Liver (tissue), 9 donors: ENCODE results near the gene CIZ1. TPM values are rescaled to one million over a fixed set of nuclear protein-coding genes. Genes with fewer than 3 reads are reported as not detected.

Experiments
- DNase-seq: peaks from one replicate; pipeline ENCODE4 v3.0.0-alpha.2; 2017; ENCODE audit warnings: low spot score
- H3K27ac ChIP-seq, 2 donors: one replicate each; pipeline ENCODE4 v1.7.0; 2013; ENCODE audit warnings: inconsistent platforms in 2 of 2, low read length in 2 of 2, control low read depth in 1 of 2, low read depth in 1 of 2, mild to moderate bottlenecking in 1 of 2
- H3K27me3 ChIP-seq, 4 donors: one replicate each; pipeline versions ENCODE4 v1.6.1 to v1.7.0; 2013; ENCODE audit warnings: low read length in 3 of 4, inconsistent platforms in 1 of 4, mild to moderate bottlenecking in 1 of 4, moderate library complexity in 1 of 4; ENCODE audit not compliant: control insufficient read depth in 4 of 4, insufficient read depth in 4 of 4
- H3K36me3 ChIP-seq, 4 donors: one replicate each; pipeline versions ENCODE4 v1.6.1 to v1.7.0; 2013; ENCODE audit warnings: low read length in 3 of 4, mild to moderate bottlenecking in 3 of 4, low read depth in 1 of 4, moderate library complexity in 1 of 4; ENCODE audit not compliant: control insufficient read depth in 4 of 4, insufficient read depth in 3 of 4
- H3K4me1 ChIP-seq, 4 donors: one replicate each; pipeline versions ENCODE4 v1.6.1 to v1.7.0; 2013; ENCODE audit warnings: low read length in 3 of 4, mild to moderate bottlenecking in 3 of 4, moderate library complexity in 1 of 4; ENCODE audit not compliant: control insufficient read depth in 4 of 4, insufficient read depth in 4 of 4
- H3K4me3 ChIP-seq, 3 donors: one replicate each; pipeline versions ENCODE4 v1.6.1 to v1.7.0; 2013; ENCODE audit warnings: low read length in 3 of 3, control low read depth in 1 of 3, low read depth in 1 of 3, mild to moderate bottlenecking in 1 of 3
- H3K9ac ChIP-seq, 2 donors: one replicate each; pipeline ENCODE4 v1.7.0; 2013; ENCODE audit warnings: low read length in 2 of 2, mild to moderate bottlenecking in 2 of 2, moderate library complexity in 2 of 2, control low read depth in 1 of 2, low read depth in 1 of 2
- H3K9me3 ChIP-seq, 4 donors: one replicate each; pipeline versions ENCODE4 v1.6.1 to v1.7.0; 2013; ENCODE audit warnings: low read length in 3 of 4; ENCODE audit not compliant: control insufficient read depth in 4 of 4
- CTCF ChIP-seq: fragments of 150-350 bp; IDR thresholded peaks from 2 replicates; pipeline ENCODE4 v1.5.1; 2017; ENCODE audit warnings: improper control_type of control experiment, low read depth, low read length; ENCODE audit not compliant: missing input control
- EGR1 ChIP-seq, 2 donors: IDR thresholded peaks; 2 replicates each; pipeline ENCODE4 v1.6.1; 2016 to 2018; ENCODE audit warnings: antibody characterized with exemption in 2 of 2, low read depth in 2 of 2
- FOXA1 ChIP-seq: IDR thresholded peaks from 2 replicates; pipeline ENCODE4 v1.6.1; 2016; ENCODE audit warnings: antibody characterized with exemption
- FOXA2 ChIP-seq: IDR thresholded peaks from 2 replicates; pipeline ENCODE4 v1.6.1; 2016; ENCODE audit warnings: antibody characterized with exemption
- GABPA ChIP-seq, 2 donors: IDR thresholded peaks in 1 of 2; conservative IDR thresholded peaks in 1 of 2; 2 replicates each; pipeline ENCODE4 v1.6.1; 2016; ENCODE audit warnings: antibody characterized with exemption in 2 of 2, mild to moderate bottlenecking in 1 of 2, moderate library complexity in 1 of 2
- HNF4A ChIP-seq, 2 donors: conservative IDR thresholded peaks; 2 replicates each; pipeline ENCODE4 v1.6.1; 2016; ENCODE audit warnings: antibody characterized with exemption in 2 of 2, mild to moderate bottlenecking in 2 of 2
- JUND ChIP-seq, 2 donors: IDR thresholded peaks; 2 replicates each; pipeline ENCODE4 v1.6.1; 2016; ENCODE audit warnings: antibody characterized with exemption in 2 of 2
- MAX ChIP-seq: IDR thresholded peaks from 2 replicates; pipeline ENCODE4 v1.6.1; 2016; ENCODE audit warnings: antibody characterized with exemption
- NR2F2 ChIP-seq: IDR thresholded peaks from 2 replicates; pipeline ENCODE4 v1.6.1; 2016; ENCODE audit warnings: antibody characterized with exemption
- RAD21 ChIP-seq, 2 donors: IDR thresholded peaks; 2 replicates each; pipeline ENCODE4 v1.6.1; 2016; ENCODE audit warnings: antibody characterized with exemption in 2 of 2, mild to moderate bottlenecking in 2 of 2
- REST ChIP-seq: IDR thresholded peaks from 2 replicates; pipeline ENCODE4 v1.6.1; 2016; ENCODE audit warnings: antibody characterized with exemption, mild to moderate bottlenecking
- RXRA ChIP-seq, 2 donors: IDR thresholded peaks; 2 replicates each; pipeline ENCODE4 v1.6.1; 2017 to 2018; ENCODE audit warnings: antibody characterized with exemption in 2 of 2, mild to moderate bottlenecking in 1 of 2
- SP1 ChIP-seq: IDR thresholded peaks from 2 replicates; pipeline ENCODE4 v1.6.1; 2018; ENCODE audit warnings: antibody characterized with exemption, mild to moderate bottlenecking
- TAF1 ChIP-seq: conservative IDR thresholded peaks from 2 replicates; pipeline ENCODE4 v1.6.1; 2016; ENCODE audit warnings: antibody characterized with exemption, mild to moderate bottlenecking
- YY1 ChIP-seq: IDR thresholded peaks from 2 replicates; pipeline ENCODE4 v1.6.1; 2016; ENCODE audit warnings: antibody characterized with exemption, mild to moderate bottlenecking
- ZBTB33 ChIP-seq: IDR thresholded peaks from 2 replicates; pipeline ENCODE4 v1.6.1; 2016; ENCODE audit warnings: antibody characterized with exemption
- WGBS: extraction: QIAGEN DNeasy Blood & Tissue Kit; methylation state at CpG from one replicate; pipeline ENCODE4 v1.1.7; 2013; 5-methylcytosine and 5-hydroxymethylcytosine counted together
- polyA plus RNA-seq, 2 donors: library from polyadenylated mRNA; stranded (reverse) in 1 of 2; unstranded in 1 of 2; fragments of 200-250 nt in 1 of 2; fragments of >200 nt in 1 of 2; fragmentation: Nextera tagmentation in 1 of 2; extraction: Ambion mirVana in 1 of 2; gene quantifications; one replicate each; pipeline versions ENCODE4 v1.2.1 to v1.2.3, GENCODE V29; 2013 to 2015
- total RNA-seq, 2 donors: library from RNA; depleted of rRNA; stranded (reverse); fragments of >200 nt; gene quantifications; one replicate each; pipeline ENCODE4 v1.2.3, GENCODE V29; 2014
- TF ChIP-seq, protein P1 (sequence below): IDR thresholded peaks from 2 replicates; pipeline ENCODE4 v1.6.1; 2016; ENCODE audit warnings: antibody characterized with exemption
- donor health status: healthy.
- donor health status: healthy.
- donor health status: healthy.
- donor health status: healthy.
- donor health status: healthy.

The CIZ1 gene
- total and polyA plus RNA-seq, 4 donors = 12.5 to 15.5 (median 13.7) TPM

GRCh38 chr9:128175102-128175563, 16.2 kb downstream of the CIZ1 start:
- Histone ChIP-seq H3K9me3 (no peaks in the 10 kb centered on the region), H3K9ac (no peak overlapping the region), H3K27ac (no peak overlapping the region), H3K4me1 (no peaks in the 10 kb centered on the region), H3K4me3 (no peak overlapping the region), H3K27me3 (no peaks in the 10 kb centered on the region), H3K36me3 (peaks cover 21 to 53% (median 38%) of the 10 kb centered on the region in 4 donors)
- no peak for DNase-seq
- TF ChIP-seq GABPA (IDR thresholded peaks at IDR 0.05 in 1 of 2, conservative IDR thresholded peaks at IDR 0.05 in 1 of 2) (no peak), RXRA (IDR thresholded peaks at IDR 0.05) (no peak)
- WGBS = 92% methylated on average over 8 of the region's 8 CpGs

DNA sequence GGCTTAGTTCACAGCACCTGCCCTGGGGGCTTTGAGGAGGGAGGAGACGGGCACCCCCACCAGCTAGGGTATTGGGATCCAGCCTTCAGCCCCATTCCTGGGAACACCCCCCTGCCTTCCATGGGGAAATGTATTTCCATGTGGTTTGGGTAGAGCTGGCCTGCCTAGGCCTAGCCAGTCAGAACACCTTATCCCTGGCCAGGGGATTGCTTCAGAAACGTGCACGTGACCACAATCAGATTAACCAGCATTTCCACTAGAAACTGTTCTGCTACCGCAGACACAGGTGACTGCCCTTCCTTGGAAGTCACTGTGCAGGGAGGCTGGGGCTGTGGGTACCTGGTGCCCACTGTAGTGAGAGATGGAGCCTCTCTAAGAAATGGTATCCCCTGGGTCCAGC, 17.3 kb downstream of the CIZ1 start:
- Histone ChIP-seq H3K4me3 (no peak overlapping the region), H3K9ac (no peak overlapping the region), H3K36me3 (peaks cover 21 to 58% (median 39%) of the 10 kb centered on the region in 4 donors), H3K27me3 (no peaks in the 10 kb centered on the region), H3K9me3 (no peaks in the 10 kb centered on the region), H3K27ac (no peak overlapping the region), H3K4me1 (no peaks in the 10 kb centered on the region)
- no peak for TF ChIP-seq ZBTB33
- no peak for TF ChIP-seq MAX
- TF ChIP-seq JUND (IDR thresholded peaks at IDR 0.05) = no peak
- TF ChIP-seq EGR1 (IDR thresholded peaks at IDR 0.05; ENCODE audit: low read depth in 2 of 2) = no peak
- no peak for TF ChIP-seq RAD21 (IDR thresholded peaks at IDR 0.05)
- no peak for TF ChIP-seq SP1
- no peak for TF ChIP-seq CTCF
- no peak for TF ChIP-seq REST
- no peak for TF ChIP-seq GABPA (IDR thresholded peaks at IDR 0.05 in 1 of 2, conservative IDR thresholded peaks at IDR 0.05 in 1 of 2)
- TF ChIP-seq TAF1 = no peak
- TF ChIP-seq YY1 = no peak
- no peak for TF ChIP-seq NR2F2
- TF ChIP-seq HNF4A (conservative IDR thresholded peaks at IDR 0.05) = no peak
- TF ChIP-seq FOXA2 = no peak
- TF ChIP-seq RXRA (IDR thresholded peaks at IDR 0.05) = no peak
- TF ChIP-seq, protein P1, sequence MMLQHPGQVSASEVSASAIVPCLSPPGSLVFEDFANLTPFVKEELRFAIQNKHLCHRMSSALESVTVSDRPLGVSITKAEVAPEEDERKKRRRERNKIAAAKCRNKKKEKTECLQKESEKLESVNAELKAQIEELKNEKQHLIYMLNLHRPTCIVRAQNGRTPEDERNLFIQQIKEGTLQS = no peak
- TF ChIP-seq FOXA1 = no peak
- DNase-seq = no peak
- 73% methylated on average over 4 of the region's 4 CpGs for WGBS
